ENCODE results near the gene ARVCF. TPM values are rescaled to one million over a fixed set of nuclear protein-coding genes. Genes with fewer than 3 reads are reported as not detected.

The ARVCF gene
- total and polyA plus RNA-seq, 8 donors, result 18.2 to 40.3 (median 24.4) TPM

DNA sequence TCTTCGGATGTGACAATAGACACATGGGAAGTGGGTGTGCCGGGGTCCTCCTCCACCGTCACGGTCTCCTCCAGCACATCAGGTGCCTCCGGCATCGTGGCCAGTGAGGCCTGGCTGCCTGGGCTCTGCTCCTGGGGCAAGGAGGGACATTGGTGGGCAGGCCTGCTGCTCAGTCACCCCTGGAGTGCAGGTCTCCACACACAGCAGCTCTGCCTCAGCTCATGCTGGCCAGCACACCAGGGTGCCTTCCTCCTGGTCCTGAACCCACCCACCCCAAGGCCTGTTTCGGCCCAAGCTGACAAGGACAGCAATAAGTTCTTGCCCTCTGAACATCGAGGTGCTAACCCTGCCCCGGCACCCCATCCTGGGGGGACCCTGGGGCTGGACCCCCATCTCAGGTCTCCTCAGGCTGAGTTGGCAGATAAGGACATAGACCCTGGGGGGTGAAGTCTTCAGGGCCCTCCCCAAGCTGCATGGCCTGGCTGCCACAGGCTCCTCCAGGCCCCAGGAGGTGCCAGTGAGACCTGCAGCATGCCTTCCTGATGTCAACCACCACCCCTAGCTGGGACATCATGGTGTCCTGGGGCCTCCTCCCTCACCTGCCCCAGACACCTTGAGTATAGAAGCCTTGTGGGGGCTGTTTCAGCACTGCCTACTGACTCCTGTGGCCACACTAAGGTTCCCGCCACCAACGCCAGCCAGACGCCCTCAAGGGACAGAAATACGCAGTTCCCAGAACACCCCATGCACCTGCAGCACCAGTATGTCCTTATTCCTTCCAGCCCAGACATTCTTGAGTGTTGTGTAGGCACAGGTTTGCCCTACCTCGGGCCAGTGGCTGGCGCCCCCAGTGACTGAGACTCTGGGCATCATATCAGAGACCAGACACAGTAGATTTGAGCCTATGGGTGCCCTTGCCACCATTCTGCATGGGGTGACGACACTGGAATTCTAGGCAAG, 34.4 kb downstream of the ARVCF start:
- intact Hi-C loops (cut with DNase I), result no loop called here
- Histone ChIP-seq H3K4me1 (peaks cover 0 to 22% of the 10 kb centered on the region in 2 donors), H3K4me3 (no peak overlapping the region), H3K27ac (no peak overlapping the region), H3K36me3 (peaks cover 0 to 12% of the 10 kb centered on the region in 2 donors), H3K9me3 (no peaks in the 10 kb centered on the region), H3K27me3 (peaks cover 0 to 8% of the 10 kb centered on the region in 2 donors)
- DNase-seq, result peak in 1 of 4 donors; percentile 68
- no peak for ATAC-seq
- TF ChIP-seq, protein P1, sequence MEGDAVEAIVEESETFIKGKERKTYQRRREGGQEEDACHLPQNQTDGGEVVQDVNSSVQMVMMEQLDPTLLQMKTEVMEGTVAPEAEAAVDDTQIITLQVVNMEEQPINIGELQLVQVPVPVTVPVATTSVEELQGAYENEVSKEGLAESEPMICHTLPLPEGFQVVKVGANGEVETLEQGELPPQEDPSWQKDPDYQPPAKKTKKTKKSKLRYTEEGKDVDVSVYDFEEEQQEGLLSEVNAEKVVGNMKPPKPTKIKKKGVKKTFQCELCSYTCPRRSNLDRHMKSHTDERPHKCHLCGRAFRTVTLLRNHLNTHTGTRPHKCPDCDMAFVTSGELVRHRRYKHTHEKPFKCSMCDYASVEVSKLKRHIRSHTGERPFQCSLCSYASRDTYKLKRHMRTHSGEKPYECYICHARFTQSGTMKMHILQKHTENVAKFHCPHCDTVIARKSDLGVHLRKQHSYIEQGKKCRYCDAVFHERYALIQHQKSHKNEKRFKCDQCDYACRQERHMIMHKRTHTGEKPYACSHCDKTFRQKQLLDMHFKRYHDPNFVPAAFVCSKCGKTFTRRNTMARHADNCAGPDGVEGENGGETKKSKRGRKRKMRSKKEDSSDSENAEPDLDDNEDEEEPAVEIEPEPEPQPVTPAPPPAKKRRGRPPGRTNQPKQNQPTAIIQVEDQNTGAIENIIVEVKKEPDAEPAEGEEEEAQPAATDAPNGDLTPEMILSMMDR (IDR thresholded peaks at IDR 0.05), result no peak

DNA sequence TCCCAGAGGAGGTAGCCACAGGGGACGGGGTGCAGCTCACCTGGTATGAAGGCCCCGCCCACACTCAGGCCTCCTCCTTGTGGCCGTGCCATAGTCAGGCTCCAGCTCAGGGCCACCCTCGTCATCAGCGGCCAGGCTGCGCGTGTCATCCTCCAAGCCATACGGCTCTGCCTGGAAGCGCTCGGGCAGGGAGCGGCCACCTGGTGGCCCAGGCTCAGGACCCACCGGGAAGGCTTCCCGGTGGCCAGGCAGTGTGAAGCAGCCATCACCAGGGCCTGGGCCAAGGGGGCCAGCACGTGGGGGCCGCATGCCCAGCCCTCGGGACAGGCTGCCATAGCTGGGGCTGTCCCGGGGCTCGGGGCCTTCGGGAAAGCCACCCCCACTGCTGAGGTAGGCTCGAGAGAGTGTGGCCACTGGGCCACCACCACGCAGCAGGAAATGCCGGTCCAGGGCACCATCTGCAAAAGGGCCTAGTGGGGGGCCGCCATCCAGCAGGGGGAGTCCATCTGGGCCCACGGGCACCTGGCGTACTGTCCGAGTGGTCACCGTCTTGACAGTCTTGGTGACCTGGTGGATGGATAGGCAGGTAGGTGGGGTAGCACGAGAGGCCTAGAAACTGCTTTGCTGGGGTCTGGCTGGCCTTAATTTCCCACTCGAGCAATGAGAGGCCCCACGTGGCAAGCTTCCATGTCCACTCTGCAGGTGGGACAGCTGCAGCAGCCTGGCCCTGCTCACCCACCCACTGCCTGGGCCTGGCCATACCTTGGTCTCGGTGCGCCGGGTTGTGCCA, 35.3 kb downstream of the ARVCF start:
- DNase-seq (peak in 1 of 4 donors; percentile 71), ATAC-seq (no peak)
- Histone ChIP-seq H3K4me3 (no peak overlapping the region), H3K27me3 (peaks cover 0 to 4% of the 10 kb centered on the region in 2 donors), H3K4me1 (peaks cover 0 to 17% of the 10 kb centered on the region in 2 donors), H3K36me3 (peaks cover 0 to 12% of the 10 kb centered on the region in 2 donors), H3K27ac (no peak overlapping the region), H3K9me3 (no peaks in the 10 kb centered on the region)
- intact Hi-C loops (cut with DNase I), result no loop called here
- TF ChIP-seq, protein P1 (IDR thresholded peaks at IDR 0.05), result no peak

DNA sequence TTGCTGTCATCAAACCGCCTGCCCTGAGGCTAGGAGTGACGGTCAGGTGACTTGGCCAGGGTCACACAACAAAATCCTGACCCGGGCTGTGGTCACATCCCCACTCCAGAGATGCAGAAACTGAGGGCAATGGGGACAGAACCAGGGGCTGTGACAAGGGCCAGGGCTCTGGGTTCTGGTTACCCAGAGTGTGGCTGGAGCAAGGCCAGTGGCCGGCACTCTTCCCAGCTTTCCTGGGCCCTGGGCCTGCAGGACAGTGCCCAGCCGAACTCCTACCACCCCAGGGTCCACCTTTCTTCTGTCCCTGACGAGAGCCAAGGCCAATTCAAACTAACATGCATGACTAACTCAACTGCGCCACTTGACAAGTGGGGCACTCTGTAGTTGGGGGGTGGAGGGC, 35.9 kb downstream of the ARVCF start:
- H3K4me3 ChIP-seq, result no peak overlapping the region
- peak in 1 of 4 donors; percentile 24 for DNase-seq
- H3K4me1 ChIP-seq, result peaks cover 0 to 11% of the 10 kb centered on the region in 2 donors
- no peaks in the 10 kb centered on the region for H3K27me3 ChIP-seq
- no peaks in the 10 kb centered on the region for H3K9me3 ChIP-seq
- peaks cover 0 to 12% of the 10 kb centered on the region in 2 donors for H3K36me3 ChIP-seq
- no peak overlapping the region for H3K27ac ChIP-seq
- intact Hi-C loops (cut with DNase I), result no loop called here
- ATAC-seq, result no peak
- TF ChIP-seq, protein P1 (IDR thresholded peaks at IDR 0.05), result no peak

DNA sequence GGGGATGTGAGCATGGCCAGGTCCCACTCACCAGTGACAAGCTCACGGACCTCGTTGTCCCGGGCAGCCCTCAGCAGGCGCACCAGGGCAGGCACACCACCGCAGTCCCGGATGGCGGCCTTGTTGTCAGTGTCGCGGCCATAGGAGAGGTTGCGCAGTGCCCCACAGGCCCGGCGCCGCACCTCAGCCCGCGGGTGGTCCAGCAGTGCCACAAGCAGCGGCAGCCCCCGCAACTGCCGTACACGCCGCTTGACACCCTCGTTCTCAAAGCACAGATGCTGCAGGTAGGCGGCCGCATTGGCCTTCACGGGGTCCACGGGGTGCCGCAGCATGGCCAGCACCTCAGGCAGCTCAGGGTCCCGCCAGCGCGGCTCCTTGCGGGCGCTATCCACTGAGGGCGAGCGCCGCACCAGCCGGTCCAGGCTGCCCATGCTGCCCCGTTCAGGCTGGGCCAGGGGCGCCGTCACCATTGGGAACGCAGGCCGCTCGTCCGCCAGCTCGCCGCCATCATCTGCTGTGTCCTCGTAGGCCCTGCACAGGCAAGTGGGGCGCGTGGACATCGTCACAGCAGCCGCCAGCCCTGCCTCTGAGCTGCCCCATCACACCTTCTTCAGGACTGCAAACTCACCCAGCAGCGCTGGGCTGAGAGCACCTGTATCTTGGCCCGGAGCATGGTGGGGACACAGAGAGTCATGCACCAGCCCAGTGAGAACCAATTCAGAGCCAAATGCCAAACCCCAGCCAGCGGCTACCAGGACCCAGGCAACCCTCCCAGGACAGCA, 36.7 kb downstream of the ARVCF start:
- H3K27me3 ChIP-seq, result no peaks in the 10 kb centered on the region
- TF ChIP-seq, protein P1 (IDR thresholded peaks at IDR 0.05), result no peak
- H3K27ac ChIP-seq, result no peak overlapping the region
- peak in 1 of 4 donors; percentile 80 for DNase-seq
- H3K4me1 ChIP-seq, result peaks cover 0 to 5% of the 10 kb centered on the region in 2 donors
- H3K9me3 ChIP-seq, result no peaks in the 10 kb centered on the region
- peaks cover 0 to 12% of the 10 kb centered on the region in 2 donors for H3K36me3 ChIP-seq
- no peak for ATAC-seq
- intact Hi-C loops (cut with DNase I), result no loop called here
- no peak overlapping the region for H3K4me3 ChIP-seq
